Hematopoietic multipotent progenitor cell (in vitro differentiated cells): Measurements from ENCODE around the gene MCUB. TPM values are rescaled to one million over a fixed set of nuclear protein-coding genes. Genes with fewer than 3 reads are reported as not detected.
"Not testable (repeated sequence)": the region's sequence is repeated elsewhere in the genome, so short reads cannot be mapped to it uniquely, and the experiment has no call there.

ENCODE experiments used
- DNase-seq, 3 donors: peaks; one replicate each; pipeline ENCODE4 v3.0.0-alpha.2; 2011 to 2015; ENCODE audit warnings: low read depth in 2 of 3, low spot score in 2 of 3
- total RNA-seq: library from RNA; depleted of rRNA; stranded (reverse); fragments of >200 nt; gene quantifications from one replicate; pipeline ENCODE4 v1.2.3, GENCODE V29; 2012

MCUB gene, protein sequence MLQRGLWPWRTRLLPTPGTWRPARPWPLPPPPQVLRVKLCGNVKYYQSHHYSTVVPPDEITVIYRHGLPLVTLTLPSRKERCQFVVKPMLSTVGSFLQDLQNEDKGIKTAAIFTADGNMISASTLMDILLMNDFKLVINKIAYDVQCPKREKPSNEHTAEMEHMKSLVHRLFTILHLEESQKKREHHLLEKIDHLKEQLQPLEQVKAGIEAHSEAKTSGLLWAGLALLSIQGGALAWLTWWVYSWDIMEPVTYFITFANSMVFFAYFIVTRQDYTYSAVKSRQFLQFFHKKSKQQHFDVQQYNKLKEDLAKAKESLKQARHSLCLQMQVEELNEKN
- 50.6 TPM for total RNA-seq

DNA sequence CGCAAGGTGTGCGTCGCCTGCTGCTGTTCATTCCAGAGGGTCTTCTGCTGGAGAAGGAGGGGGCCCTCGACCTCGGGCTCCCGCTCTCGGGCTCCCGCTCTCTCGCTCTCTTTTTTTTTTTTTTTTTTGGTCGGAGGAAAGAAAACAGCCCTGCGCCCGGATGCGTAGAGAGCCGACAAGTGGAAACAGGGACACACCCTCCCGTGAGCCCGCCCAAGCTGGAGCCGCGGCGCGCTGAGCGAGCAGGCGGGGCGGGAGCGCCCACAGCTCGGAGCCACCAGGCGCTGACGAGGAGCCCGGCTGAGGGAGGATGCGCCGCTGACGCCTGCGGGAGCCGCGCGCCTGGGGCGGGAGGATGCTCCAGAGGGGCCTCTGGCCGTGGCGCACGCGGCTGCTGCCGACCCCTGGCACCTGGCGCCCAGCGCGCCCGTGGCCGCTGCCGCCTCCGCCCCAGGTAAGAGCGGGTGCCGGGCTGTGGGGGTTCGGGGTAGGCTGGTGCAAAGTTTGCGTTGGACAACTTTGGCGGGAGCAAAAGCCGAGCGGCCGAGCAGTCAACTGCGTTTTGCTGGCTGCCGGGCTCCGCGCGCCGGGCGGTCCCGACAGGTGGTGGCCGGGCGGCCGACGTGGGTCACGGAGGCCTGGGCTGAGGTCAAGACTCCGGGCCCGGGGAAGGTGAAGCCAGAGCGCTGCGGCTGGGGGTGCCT is at the start of gene MCUB:
Gene MCUB (plus strand): TSS at position 264 of the 704 bp plus-strand sequence. CDS start 92 bp downstream, at position 356.
- peak; percentile 79 to 95 (median 89) for DNase-seq

DNA sequence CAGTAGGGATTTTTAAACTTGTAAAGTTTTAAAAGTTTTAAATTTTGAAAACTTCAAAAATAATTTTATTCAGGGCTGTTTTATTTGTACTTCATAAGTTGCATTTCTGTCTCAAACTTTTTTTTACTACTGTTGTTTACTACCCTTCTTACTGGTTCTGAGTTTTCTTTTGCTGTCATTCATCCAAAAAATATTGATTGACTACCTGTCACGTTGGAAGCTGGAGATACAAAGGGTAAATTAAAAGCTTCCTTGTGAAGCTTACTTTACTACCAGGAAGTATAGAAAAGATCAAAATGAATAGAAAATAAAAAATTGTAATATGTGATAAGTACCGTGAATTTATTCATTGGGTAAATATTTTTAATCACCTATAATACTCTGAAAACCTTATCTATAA is 49.4 kb upstream of the MCUB start:
- DNase-seq = no peak

DNA sequence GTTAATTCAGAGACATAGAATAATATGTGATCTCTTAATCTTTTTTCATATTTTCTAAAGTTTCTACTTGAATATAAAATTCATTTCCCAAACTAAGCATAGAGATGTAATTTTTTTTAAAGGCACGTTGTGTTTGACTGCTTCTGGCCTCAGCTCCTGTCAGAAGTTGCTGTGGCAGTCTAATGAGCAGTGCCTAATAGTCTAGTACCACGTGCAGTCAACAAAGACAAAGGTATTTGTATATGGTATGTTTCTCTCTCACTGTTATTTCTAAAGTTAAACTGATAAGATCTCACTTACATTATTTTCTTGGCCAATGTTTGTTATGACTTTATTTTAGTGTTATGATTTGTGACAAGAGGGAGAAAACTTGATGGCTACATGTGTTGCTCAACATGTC is 48.6 kb upstream of the MCUB start:
- no peak for DNase-seq

DNA sequence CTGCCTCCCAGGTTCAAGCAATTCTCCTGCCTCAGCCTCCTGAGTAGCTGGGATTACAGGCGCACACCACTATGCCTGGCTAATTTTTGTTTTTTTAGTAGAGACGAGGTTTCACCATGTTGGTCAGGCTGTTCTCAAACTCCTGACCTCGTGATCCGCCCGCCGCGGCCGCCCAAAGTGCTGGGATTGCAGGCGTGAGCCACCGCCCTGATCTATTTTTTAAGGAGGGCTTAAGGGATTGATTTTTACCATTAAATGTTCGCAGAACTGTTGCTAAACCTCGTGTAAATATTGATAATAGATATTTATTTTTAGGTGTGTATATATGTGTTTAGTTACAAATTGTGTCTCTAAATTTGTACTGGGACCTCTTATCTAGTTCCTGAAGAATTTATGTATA is 46.7 kb upstream of the MCUB start:
- DNase-seq = not testable (repeated sequence)

DNA sequence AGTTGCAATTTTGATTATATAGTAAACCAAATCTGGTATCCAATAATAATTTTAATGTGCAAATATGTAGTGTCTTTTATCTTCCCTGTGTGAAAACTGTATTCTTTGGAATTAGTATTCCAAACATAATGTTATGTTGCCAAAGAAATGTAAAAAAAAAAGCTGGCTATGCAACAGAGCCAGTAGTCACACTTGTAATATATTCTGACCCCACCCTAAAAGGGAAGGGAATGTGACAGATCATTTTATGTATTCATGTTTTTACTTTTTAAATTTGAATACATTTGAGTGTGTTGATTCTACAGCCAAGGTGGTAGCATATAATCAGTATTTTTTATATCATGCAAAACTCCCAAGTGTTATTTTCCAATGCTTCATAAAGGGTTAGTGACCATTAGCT is 27.9 kb upstream of the MCUB start:
- DNase-seq = no peak

DNA sequence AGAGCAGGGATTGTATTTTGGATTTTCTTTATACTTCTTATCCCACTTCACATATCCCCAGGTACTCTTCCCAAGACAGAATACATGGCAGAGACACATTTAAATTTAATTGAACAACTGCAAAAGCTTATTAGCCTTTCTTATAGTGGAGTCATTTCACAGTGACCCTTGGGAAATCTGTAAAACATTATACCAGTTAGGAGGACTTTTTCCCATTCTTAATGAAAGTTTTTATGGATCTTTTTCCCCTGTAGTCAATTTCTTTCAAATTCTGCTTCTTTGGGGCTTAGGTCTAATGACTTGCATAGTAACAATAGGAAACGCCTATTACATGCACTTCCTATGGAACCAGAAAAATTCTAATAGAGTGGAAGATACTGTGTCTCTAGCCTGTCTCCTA is 14.6 kb upstream of the MCUB start:
- DNase-seq = no peak

DNA sequence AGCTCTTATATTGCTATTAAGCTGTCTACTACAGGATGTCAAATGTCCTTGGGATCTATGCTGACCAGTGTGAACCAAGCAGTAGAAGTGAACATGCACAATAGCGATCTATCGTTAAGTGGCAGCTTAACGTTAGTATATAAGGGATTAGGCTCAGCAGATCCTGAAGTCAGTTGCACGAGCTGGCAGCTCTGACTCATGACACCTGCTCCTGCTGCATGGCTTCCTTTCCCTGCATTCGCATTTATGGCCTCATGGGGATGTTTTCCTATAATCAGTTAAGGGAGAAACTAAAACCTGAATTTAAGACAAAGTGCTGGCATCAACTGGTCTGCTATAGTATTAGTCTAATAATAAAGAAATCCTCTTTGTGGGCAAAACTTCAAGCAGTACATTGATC is 12.7 kb upstream of the MCUB start:
- DNase-seq = no peak

DNA sequence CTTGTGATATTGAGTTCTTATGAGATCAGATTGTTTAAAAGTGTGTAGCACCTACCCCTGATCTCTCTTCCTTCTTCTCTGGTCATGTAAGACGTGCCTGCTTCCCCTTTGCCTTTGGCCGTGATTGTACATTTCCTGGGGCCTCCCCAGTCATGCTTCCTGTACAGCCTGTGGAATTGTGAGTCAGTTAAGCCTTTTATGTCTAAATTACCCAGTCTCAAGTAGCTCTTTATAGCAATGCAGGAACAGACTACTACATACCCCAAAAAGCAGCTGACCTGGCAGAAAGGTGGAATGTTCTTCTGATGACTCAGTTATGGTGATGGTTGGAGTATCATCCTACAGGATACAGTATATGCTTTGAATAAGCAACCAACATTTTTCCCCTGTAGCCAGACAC is 11.4 kb upstream of the MCUB start:
- DNase-seq = peak in 2 of 3 donors; percentile 43 to 66

DNA sequence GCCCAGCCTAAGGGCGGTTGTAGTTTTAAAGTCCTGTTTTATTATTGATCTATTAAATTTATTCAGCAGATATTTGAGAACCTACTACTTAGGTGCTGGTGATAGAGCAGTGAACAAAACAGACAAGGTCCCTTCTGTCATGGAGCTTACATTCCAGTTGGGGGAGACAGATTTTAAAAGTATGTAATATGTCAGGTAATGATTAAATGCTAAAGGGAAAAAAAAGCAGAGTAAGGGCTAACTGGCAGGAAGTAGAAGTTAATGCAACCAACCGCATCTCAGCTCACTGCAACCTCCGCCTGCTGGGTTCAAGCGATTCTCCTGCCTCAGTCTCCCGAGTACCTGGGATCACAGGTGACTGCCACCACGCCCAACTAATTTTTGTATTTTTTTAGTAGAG is 7.8 kb upstream of the MCUB start:
- DNase-seq = peak in 1 of 3 donors; percentile 42

DNA sequence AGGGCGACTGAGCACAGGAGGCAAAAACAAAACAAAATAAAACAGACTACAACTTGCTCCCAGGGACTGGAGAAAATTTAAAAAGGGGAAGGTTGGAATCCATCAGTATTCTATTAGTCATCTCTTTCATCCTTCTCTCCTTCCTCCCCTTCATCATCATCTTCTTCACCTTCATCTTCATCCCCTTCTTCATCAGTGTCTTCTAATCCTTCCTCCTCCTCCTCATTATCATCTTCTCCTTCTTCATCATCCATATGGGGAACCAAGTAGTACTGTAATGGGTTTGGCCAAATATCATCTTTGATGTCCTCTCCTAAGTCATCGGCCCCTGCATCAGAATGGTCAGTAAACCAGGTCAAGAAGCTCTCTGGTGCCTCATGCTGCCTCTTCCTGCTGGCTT is 6.9 kb upstream of the MCUB start:
- no peak for DNase-seq

DNA sequence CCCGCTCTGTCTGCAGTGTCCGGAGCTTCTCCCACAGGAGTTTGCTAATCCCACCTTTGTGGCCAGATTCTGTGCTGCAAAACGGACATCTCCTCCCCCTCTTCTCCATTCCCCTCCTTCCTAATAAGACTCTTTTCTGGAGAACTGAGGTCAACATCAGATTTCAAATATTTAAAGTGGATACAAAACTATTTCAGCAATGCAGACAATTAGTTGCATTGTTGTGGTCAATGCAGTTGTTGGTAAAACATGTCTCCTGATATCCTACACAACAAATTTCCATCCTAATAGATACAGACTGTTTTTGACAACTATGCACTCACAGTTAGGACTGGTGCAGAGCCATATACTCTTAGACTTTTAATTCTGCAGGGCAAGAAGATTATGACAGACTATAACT is 5.1 kb upstream of the MCUB start:
- no peak for DNase-seq

DNA sequence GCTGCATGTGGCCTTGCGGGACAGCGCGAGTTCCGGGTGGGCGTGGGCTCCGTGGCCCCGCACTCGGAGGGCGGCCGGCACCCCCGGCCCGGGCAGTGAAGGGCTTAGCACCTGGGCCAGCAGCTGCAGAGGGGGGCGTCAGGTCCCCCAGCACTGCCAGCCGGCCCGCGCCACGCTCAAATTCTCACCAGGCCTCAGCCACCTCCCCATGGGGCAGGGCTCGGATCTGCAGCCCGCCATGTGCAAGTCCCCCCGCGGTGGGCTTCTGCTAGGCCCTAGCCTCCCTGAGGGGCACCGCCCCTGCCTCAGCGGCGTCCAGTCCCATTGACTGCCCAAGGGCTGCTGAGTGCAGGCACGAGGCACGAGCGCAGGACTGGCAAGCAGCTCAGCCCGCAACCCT is 2.6 kb upstream of the MCUB start:
- DNase-seq = no peak

DNA sequence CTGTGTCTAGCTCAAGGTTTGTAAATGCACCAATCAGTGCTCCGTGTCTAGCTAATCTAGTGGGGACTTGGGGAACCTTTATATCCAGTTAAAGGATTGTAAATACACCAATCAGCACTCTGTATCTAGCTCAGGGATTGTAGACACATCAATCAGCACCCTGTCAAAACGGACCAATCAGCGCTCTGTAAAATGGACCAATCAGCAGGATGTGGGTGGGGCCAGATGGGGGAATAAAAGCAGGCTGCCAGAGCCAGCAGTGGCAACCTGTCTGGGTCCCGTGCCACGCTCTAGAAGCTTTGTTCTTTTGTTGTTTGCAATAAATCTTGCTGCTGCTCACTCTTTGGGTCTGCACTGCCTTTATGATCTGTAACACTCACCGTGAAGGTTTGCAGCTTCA is 2.0 kb upstream of the MCUB start:
- peak in 1 of 3 donors; percentile 27 for DNase-seq

DNA sequence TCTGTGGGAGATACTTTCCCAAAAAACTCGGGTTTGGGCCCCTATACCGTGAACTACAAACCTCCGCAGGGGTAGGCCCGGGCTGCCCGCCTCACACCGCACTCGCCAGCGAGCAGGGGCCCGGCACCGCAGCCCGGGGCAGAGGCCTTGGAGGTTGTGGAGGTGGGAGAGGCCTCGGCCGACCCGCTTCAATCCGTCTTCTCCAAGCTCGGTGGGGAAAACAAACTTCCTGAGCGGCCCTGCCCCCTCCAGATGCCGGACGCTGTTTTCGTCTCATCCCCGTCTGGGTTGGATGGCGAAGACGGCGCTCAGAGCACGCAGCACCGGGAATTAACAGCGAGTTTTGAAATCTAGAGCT is 442 bp upstream of the MCUB start:
- DNase-seq = no peak

DNA sequence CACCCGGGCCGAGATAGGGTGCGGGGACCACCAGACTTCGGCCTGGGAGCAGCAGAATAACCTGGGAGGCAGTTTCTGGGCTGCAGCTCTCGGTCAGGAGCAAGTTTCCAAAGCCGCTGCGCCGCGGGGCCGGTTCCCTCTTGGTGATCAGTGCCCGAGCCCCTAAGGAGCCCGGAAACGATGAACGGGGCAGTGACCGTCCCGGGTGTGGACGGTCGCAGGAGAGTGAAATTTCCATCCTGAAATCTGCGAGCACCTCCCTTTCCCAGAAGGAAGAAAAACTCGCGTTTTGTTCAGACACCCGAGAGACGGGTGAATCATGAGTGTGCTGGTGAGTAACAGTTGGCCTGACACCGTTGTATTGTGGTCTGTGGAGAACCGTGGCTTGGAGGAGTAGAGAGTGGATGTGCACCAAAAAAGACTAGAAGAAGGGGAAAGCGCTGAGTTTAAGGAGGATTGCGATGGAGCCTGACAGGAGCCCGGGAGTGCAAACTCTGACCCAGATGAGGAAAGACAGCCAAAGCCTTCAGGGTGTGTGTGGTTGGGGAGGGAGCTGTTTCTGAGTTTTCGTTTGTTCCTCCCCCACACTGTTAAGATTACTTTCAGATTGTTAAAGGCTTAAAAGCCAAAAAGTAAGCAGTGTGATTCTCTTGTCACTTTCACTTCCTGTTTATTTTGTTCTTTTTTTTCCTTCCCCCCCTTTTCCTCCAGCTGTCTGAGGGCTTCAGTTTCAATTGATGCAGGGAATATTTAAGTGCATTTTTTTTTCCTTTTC is 828 bp downstream of the MCUB start:
- DNase-seq = peak in 2 of 3 donors; percentile 72 to 77

DNA sequence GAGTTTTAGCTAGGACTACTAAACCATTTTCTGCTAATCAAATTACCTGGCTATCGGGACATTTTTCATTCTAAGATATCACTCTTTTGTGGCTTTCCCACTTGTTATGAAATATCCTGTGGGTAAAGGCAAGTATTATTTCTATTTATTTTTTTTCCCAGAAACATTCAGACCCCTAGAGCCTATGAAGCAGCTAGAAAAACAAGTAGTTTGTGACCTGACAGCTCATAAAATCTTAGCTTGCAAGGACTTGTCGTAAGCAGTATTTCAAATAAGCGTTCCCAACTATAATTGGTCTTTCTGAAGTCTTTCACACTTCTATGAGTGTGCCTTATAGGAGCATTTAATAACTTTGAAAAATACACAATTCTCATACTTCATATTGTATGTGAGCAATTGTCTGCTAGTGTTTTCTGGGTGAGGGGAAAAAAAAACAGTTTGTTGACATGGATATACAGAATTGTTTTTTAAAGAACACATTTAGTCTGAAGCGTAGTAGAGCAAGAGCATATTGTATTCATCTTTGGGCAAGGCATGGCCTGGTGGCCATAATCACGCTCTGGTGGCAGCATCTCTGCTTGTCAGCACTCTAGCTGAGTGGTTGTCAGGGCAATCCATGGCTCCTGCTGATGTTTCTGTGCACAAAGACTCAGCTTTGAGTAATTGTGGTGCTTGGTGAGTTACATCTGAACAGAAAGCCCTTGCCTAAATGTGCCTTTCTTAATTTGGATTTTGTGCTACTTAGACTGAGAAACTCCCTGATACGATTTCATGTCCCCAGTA is 2.6 kb downstream of the MCUB start:
- no peak for DNase-seq

DNA sequence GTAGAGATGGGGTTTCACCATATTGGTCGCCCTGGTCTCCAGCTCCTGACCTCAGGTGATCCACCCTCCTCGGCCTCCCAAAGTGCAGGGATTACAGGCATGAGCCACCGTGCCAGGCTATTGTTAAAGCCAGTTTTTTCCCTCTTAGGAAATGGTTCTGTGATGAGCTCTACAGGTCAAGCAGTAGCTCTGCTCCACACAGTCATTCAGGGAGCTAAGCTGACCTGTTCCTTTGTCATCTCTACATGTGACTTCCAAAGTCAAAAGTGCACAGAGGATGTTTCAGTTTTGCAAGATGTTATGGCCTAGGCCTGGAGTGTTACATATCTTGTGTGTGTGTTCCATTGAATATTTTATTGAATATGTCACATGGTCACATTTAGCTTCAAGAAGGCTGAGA is 11.4 kb downstream of the MCUB start:
- DNase-seq = no peak

DNA sequence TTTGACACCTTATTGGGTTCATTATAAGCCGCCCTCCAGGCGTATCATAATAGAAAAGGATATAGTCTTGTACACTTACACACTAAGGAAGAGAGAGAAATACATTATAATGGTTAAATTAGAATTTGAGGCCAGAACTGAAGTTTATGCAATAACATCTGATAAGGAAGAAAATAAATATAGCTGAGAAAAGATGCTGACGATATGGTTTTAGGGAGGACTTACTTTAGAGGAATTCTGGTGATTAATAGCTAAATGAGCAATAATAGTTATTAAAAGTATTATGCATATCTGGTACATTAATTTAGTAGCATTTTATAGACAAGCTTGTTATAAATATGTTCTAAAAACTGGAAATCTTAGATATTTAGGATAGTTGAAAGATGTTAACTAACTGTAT is 12.1 kb downstream of the MCUB start:
- DNase-seq = no peak

DNA sequence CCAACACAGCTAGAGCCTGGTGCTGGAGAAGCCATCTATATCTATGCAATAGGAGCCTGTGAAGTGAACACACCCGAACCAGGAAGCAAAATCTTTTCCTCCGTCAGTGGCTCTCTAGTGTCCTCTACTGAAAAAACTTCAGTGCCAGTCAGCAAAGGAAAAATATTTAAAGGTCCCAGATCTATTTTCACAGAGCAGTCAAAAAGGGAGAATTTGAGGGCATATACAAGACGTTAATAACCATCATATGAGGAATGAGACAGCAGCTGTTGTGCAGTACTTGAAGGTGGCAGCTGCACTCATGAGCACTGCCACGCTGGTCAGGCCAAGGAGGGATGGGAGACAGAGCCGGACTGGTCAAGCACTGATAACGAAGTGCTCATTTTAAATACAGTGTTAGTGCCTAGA is 14.4 kb downstream of the MCUB start:
- peak in 1 of 3 donors; percentile 41 for DNase-seq

DNA sequence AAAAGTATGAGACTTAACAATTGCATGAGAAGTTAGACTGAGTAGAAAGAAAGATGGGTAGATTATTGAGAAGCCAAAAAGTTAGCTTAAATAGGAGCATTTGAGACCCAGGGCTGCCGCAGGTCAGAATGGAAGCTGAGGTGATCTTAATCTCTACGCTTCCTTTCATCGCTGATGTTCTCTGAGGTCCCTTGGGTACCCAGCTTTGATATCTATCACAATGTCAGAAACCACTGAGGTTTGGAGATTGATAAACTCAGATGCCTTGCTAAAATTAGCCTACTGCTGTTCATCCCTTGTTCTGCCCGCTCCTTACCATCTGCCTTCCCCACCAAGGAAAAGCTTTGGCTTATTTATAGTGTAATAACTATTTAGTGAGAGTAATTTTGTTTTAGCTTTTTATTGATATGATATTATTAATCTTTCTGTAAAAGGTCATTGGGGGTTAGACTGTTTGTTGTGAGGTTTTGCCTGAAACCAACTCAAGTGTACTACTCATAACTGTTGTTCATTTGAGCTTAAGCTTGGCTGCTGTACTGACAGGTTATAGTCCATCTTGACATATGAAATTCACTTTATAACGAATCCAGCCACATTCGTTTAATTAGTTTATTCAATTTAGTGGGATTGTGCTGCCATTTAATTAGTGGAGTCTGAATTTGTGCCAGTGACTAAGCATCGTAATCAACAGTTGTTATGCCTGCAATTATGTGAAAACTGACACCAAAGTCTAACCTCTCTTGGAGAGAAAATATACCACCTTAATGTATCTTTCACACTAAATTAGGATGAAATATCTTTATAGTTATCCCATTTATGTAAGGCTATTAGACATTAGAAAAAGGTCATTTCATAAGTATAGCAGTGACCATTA is 15.1 kb downstream of the MCUB start:
- no peak for DNase-seq
